Endothelial cell of umbilical vein (primary cell): Measurements from ENCODE around the gene LAIR2.

ENCODE experiments used
- EZH2 ChIP-seq: IDR thresholded peaks from 2 replicates; pipeline ENCODE4 v1.6.1; 2012; ENCODE audit warnings: borderline replicate concordance, low read depth, mild to moderate bottlenecking, moderate library complexity, low read length, inconsistent platforms; ENCODE audit not compliant: severe bottlenecking
- JUN ChIP-seq: IDR thresholded peaks from 2 replicates; pipeline ENCODE4 v1.6.1; 2011; ENCODE audit warnings: borderline replicate concordance, low read depth; ENCODE audit not compliant: insufficient read length, insufficient read depth
- POLR2AphosphoS5 ChIP-seq: IDR thresholded peaks from 2 replicates; pipeline ENCODE4 v1.6.1; 2012; ENCODE audit warnings: low read depth, mild to moderate bottlenecking, control low read depth, low read length, moderate library complexity; ENCODE audit not compliant: insufficient read depth
- TF ChIP-seq, protein P1 (sequence below), 2 donors: IDR thresholded peaks; 1 replicate in 1 of 2; 2 replicates in 1 of 2; pipeline ENCODE4 v1.5.1; 2011; ENCODE audit warnings: low read length in 2 of 2, mild to moderate bottlenecking in 2 of 2, moderate library complexity in 2 of 2, control low read depth in 1 of 2, inconsistent platforms in 1 of 2, low read depth in 1 of 2; ENCODE audit not compliant: insufficient read depth in 1 of 2; ENCODE audit errors: extremely low read depth in 1 of 2
- TF ChIP-seq, protein P2 (sequence below): IDR thresholded peaks from 2 replicates; pipeline ENCODE4 v1.6.1; 2011; ENCODE audit not compliant: insufficient read depth, insufficient read length

DNA sequence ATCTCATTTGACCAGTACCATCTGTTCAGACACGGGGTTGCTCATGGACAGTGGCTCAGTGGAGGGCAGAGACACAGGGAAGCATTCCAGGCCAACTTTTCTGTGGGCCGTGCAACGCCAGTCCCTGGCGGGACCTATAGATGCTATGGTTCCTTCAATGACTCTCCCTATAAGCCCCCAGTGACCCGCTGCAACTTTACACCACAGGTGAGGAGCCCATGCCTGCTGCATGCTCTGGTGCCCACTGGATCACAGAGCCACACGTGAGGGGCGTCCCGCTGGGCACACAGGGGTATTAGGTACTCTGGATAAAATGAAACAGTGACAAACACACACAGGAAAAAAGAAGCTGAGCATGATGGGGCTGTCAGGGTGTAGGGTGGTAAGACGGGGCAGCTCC is 34.3 kb downstream of the LAIR2 start:
- TF ChIP-seq POLR2AphosphoS5 (no peak), EZH2 (no peak), JUN (no peak)
- TF ChIP-seq, protein P1, sequence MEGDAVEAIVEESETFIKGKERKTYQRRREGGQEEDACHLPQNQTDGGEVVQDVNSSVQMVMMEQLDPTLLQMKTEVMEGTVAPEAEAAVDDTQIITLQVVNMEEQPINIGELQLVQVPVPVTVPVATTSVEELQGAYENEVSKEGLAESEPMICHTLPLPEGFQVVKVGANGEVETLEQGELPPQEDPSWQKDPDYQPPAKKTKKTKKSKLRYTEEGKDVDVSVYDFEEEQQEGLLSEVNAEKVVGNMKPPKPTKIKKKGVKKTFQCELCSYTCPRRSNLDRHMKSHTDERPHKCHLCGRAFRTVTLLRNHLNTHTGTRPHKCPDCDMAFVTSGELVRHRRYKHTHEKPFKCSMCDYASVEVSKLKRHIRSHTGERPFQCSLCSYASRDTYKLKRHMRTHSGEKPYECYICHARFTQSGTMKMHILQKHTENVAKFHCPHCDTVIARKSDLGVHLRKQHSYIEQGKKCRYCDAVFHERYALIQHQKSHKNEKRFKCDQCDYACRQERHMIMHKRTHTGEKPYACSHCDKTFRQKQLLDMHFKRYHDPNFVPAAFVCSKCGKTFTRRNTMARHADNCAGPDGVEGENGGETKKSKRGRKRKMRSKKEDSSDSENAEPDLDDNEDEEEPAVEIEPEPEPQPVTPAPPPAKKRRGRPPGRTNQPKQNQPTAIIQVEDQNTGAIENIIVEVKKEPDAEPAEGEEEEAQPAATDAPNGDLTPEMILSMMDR (IDR thresholded peaks at IDR 0.05; ENCODE audit: extremely low read depth in 1 of 2, insufficient read depth in 1 of 2, low read depth in 1 of 2, low read length in 2 of 2), result no peak
- TF ChIP-seq, protein P2, sequence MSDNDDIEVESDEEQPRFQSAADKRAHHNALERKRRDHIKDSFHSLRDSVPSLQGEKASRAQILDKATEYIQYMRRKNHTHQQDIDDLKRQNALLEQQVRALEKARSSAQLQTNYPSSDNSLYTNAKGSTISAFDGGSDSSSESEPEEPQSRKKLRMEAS, result no peak
